ENCODE results near the gene LRRC75B. TPM values are rescaled to one million over a fixed set of nuclear protein-coding genes. Genes with fewer than 3 reads are reported as not detected.
"Not testable (repeated sequence)": the region's sequence is repeated elsewhere in the genome, so short reads cannot be mapped to it uniquely, and the experiment has no call there.

Gene LRRC75B
- total RNA-seq, 1 experiment from 2014 or later: 0.86 TPM

DNA sequence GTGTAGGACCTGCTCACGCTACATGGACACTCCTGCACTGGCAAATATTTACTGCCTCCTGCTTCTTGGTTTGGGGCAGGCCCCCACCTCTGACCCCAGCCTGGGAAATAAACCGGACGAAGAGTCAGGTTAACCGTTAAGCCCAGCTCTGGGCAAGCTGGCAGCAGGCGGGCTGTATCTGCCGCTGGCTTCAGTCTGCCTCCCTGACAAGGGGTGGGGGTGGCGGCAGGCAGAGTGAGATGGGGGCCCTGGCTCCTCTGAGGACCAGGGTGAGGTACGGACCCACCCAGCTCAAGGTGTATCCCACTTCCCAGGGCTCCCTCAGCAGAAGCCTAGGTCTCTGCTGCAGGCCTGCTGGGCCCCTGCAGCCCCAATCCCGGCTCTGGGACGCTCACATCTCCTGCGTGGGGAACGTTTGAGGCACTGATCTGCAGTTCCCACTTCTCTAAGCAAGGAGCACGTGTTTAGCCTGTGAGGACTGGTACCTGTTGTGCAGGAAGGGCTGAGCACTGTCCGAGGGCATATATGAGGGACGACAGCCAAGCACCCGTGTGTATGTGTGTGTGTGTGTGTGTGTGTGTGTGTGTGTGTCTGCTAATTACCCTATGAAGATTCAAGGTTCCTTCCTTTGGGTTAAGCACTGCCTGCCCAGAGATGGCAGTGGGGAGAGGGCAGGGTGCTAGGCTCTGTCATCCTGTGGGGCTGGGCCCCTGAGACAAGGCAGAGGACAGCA lies 1.1 kb upstream of the LRRC75B start:
- TF ChIP-seq EZH2 (IDR thresholded peaks at IDR 0.05; ENCODE audit: borderline replicate concordance, low read depth, low read length, poor library complexity, severe bottlenecking): no peak
- TF ChIP-seq, protein P1, sequence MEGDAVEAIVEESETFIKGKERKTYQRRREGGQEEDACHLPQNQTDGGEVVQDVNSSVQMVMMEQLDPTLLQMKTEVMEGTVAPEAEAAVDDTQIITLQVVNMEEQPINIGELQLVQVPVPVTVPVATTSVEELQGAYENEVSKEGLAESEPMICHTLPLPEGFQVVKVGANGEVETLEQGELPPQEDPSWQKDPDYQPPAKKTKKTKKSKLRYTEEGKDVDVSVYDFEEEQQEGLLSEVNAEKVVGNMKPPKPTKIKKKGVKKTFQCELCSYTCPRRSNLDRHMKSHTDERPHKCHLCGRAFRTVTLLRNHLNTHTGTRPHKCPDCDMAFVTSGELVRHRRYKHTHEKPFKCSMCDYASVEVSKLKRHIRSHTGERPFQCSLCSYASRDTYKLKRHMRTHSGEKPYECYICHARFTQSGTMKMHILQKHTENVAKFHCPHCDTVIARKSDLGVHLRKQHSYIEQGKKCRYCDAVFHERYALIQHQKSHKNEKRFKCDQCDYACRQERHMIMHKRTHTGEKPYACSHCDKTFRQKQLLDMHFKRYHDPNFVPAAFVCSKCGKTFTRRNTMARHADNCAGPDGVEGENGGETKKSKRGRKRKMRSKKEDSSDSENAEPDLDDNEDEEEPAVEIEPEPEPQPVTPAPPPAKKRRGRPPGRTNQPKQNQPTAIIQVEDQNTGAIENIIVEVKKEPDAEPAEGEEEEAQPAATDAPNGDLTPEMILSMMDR (conservative IDR thresholded peaks at IDR 0.05; ENCODE audit: low read depth, low read length): no peak
- ChIA-PET POLR2A (ENCODE audit: low non-redundant PET) (no interaction called here), CTCF (no interaction called here)

DNA sequence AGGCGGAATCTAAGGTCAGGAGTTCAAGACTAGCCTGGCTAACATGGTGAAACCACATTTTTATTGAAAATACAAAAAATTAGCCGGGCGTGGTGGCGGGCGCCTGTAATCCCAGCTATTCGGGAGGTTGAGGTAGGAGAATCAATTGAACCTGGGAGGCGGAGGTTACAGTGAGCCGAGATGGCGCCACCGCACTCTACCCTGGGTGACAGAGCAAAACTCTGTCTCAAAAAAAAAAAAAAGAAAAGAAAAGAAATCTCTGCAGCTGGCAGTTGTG lies 624 bp upstream of the LRRC75B start:
- POLR2A ChIA-PET (ENCODE audit: low non-redundant PET); BruUV-seq (replicated peaks); H3K9me3 ChIP-seq (ENCODE audit: low read depth, low read length, poor library complexity, severe bottlenecking); H3K4me1 ChIP-seq (ENCODE audit: insufficient read depth, low read length, poor library complexity, severe bottlenecking); DNase-seq (ENCODE audit: low spot score); H3K27me3 ChIP-seq (replicated peaks; ENCODE audit: insufficient read depth, low read depth, low read length, poor library complexity); CTCF ChIA-PET; H3K27ac ChIP-seq (ENCODE audit: low read depth, low read length, poor library complexity, severe bottlenecking); intact Hi-C loops (cut with micrococcal nuclease; ENCODE audit: unreplicated experiment); H3K36me3 ChIP-seq (ENCODE audit: insufficient read depth, low read length, poor library complexity, severe bottlenecking): not testable (repeated sequence)
- H3K4me3 ChIP-seq (ENCODE audit: low read depth, low read length, poor library complexity, severe bottlenecking): peak overlapping the region; percentile 42

More for the DNA sequence above, 1.1 kb upstream of the LRRC75B start:
- Histone ChIP-seq H3K36me3 (ENCODE audit: insufficient read depth, low read length, poor library complexity, severe bottlenecking) (no peaks in the 10 kb centered on the region), H3K9me3 (ENCODE audit: low read depth, low read length, poor library complexity, severe bottlenecking) (no peaks in the 10 kb centered on the region), H3K4me1 (ENCODE audit: insufficient read depth, low read length, poor library complexity, severe bottlenecking) (no peaks in the 10 kb centered on the region), H3K27ac (ENCODE audit: low read depth, low read length, poor library complexity, severe bottlenecking) (no peak overlapping the region), H3K4me3 (ENCODE audit: low read depth, low read length, poor library complexity, severe bottlenecking) (no peak overlapping the region), H3K27me3 (replicated peaks; ENCODE audit: insufficient read depth, low read depth, low read length, poor library complexity) (no peaks in the 10 kb centered on the region)
- DNase-seq (ENCODE audit: low spot score): no peak
- intact Hi-C loops (cut with micrococcal nuclease; ENCODE audit: unreplicated experiment): no loop called here
- BruUV-seq (replicated peaks): no TSS peak

DNA sequence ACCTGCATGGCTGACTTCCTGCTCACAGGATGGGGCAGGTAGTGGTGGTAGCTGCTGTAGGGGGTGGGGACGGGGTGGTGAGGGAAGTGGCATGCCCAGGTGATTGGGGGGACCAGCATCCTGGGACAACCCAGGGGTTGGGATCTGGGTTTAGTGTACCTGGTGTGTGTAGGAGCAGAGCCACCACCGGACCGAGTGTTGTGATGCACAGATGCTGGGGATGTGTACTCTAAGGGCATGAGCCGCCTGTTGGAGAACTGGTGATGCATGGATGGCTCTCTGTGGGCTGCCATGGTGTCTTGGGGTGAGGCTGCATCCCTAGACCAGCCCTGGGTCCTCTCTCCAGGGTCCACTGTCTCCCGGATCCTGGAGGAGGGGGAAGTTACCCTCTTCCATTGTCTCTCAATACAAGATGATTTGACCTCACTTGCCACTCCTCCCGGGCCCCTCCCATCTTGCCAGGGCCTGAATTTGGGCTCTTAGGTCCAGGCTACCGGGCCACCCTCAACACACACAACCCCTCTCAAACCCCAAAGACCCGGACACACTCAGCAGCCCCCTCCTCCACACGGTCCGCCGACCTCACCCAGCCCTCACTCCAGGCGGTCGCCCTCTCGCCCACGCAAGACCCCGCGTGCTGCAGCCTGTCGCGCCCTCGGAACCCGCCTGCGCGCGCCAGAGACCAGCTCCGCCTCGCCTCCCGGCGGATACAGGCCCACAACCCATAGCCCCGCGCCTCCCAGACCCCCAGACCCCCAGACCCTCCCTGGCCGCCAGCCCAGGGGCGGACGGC lies 619 bp downstream of the LRRC75B start:
- BruUV-seq (replicated peaks): no TSS peak

More for the DNA sequence above, 619 bp downstream of the LRRC75B start:
- ChIA-PET POLR2A (ENCODE audit: low non-redundant PET) (no interaction called here), CTCF (interaction anchor here (0.6 kb wide), 1 partner anchor 313 kb away, joined by 4 read pairs; no protein-coding TSS in a partner anchor)
- no peaks in the 10 kb centered on the region for H3K36me3 ChIP-seq (ENCODE audit: insufficient read depth, low read length, poor library complexity, severe bottlenecking)
- intact Hi-C loops (cut with micrococcal nuclease; ENCODE audit: unreplicated experiment): no loop called here
- H3K9me3 ChIP-seq (ENCODE audit: low read depth, low read length, poor library complexity, severe bottlenecking): no peaks in the 10 kb centered on the region
- H3K27me3 ChIP-seq (replicated peaks; ENCODE audit: insufficient read depth, low read depth, low read length, poor library complexity): no peaks in the 10 kb centered on the region
- H3K4me3 ChIP-seq (ENCODE audit: low read depth, low read length, poor library complexity, severe bottlenecking): peak overlapping the region; percentile 42
- DNase-seq (ENCODE audit: low spot score): no peak
- no peak overlapping the region for H3K27ac ChIP-seq (ENCODE audit: low read depth, low read length, poor library complexity, severe bottlenecking)
- H3K4me1 ChIP-seq (ENCODE audit: insufficient read depth, low read length, poor library complexity, severe bottlenecking): no peaks in the 10 kb centered on the region
- TF ChIP-seq, protein P1 (conservative IDR thresholded peaks at IDR 0.05; ENCODE audit: low read depth, low read length): no peak
- TF ChIP-seq EZH2 (IDR thresholded peaks at IDR 0.05; ENCODE audit: borderline replicate concordance, low read depth, low read length, poor library complexity, severe bottlenecking): no peak
